DOHH2 (cell line): Measurements from ENCODE around the gene SORBS2.

ENCODE experiments used
- H3F3A ChIP-seq: fragments of 200-600 bp; sonication (generic), shearing (Covaris generic); 2 replicates; pipeline ENCODE4 v1.6.0; 2016; ENCODE audit warnings: antibody characterized with exemption, mild to moderate bottlenecking; ENCODE audit not compliant: control insufficient read depth, insufficient read depth
- H3K27ac ChIP-seq: fragments of 200-600 bp; sonication (generic); 2 replicates; pipeline ENCODE4 v1.5.1; 2014; ENCODE audit warnings: low read depth, mild to moderate bottlenecking, low read length, moderate library complexity
- H3K27me3 ChIP-seq: fragments of 200-600 bp; sonication (generic); 2 replicates; pipeline ENCODE4 v1.6.1; 2014; ENCODE audit warnings: mild to moderate bottlenecking, low read length, mixed read lengths; ENCODE audit not compliant: control insufficient read depth
- H3K36me3 ChIP-seq: fragments of 200-600 bp; sonication (generic); 2 replicates; pipeline ENCODE4 v1.6.1; 2014; ENCODE audit warnings: mild to moderate bottlenecking, low read length, moderate library complexity, mixed read lengths; ENCODE audit not compliant: control insufficient read depth
- H3K4me1 ChIP-seq: fragments of 200-600 bp; sonication (generic); 2 replicates; pipeline ENCODE4 v1.6.1; 2014; ENCODE audit warnings: mild to moderate bottlenecking, low read length, mixed read lengths; ENCODE audit not compliant: control insufficient read depth
- H3K4me2 ChIP-seq: fragments of 200-600 bp; sonication (generic); 2 replicates; pipeline ENCODE4 v1.6.0; 2014; ENCODE audit warnings: mild to moderate bottlenecking, low read length, moderate library complexity
- H3K4me3 ChIP-seq: fragments of 200-600 bp; sonication (generic); 2 replicates; pipeline ENCODE4 v1.5.1; 2014; ENCODE audit warnings: mild to moderate bottlenecking, low read length, mixed read lengths
- H3K79me2 ChIP-seq: fragments of 200-600 bp; sonication (generic); 2 replicates; pipeline ENCODE4 v1.6.1; 2014; ENCODE audit warnings: mild to moderate bottlenecking, low read length, mixed read lengths; ENCODE audit not compliant: control insufficient read depth
- H3K9me2 ChIP-seq: fragments of 200-600 bp; sonication (generic); replicated peaks from 2 replicates; pipeline ENCODE4 v1.6.1; 2014; ENCODE audit warnings: mild to moderate bottlenecking, low read length, mixed read lengths; ENCODE audit not compliant: control insufficient read depth
- H3K9me3 ChIP-seq: fragments of 200-600 bp; sonication (generic); 2 replicates; pipeline ENCODE4 v1.6.1; 2014; ENCODE audit warnings: antibody characterized with exemption, low read length, mixed read lengths; ENCODE audit not compliant: control insufficient read depth, insufficient read depth
- H4K20me1 ChIP-seq: fragments of 200-600 bp; sonication (generic); 2 replicates; pipeline ENCODE4 v1.6.0; 2014; ENCODE audit warnings: low read depth, mild to moderate bottlenecking, antibody characterized with exemption, low read length, moderate library complexity; ENCODE audit not compliant: control insufficient read depth, insufficient read depth
- CTCF ChIP-seq: fragments of 200-600 bp; sonication (generic); IDR thresholded peaks from one replicate; pipeline ENCODE4 v1.5.1; 2014; ENCODE audit warnings: antibody characterized with exemption, mild to moderate bottlenecking, low read depth, low read length; ENCODE audit not compliant: poor library complexity, severe bottlenecking
- EZH2phosphoT487 ChIP-seq: fragments of 200-600 bp; sonication (generic); IDR thresholded peaks from 2 replicates; pipeline ENCODE4 v1.6.1; 2017; ENCODE audit warnings: borderline replicate concordance, mild to moderate bottlenecking, antibody characterized with exemption, low read length, moderate library complexity, mixed read lengths

SORBS2 gene

GRCh38 chr4:185796176-185796575 is 15.8 kb downstream of the SORBS2 start:
- Histone ChIP-seq H3K4me1 (no peaks in the 10 kb centered on the region), H3K4me2 (no peak overlapping the region), H3K9me3 (no peaks in the 10 kb centered on the region), H3K9me2 (no peaks in the 10 kb centered on the region), H4K20me1 (no peaks in the 10 kb centered on the region), H3K27ac (no peak overlapping the region), H3K36me3 (no peaks in the 10 kb centered on the region), H3K27me3 (0 out of 2 replicates have a peak, but pooled peaks cover 2% of the 10 kb centered on the region), H3K79me2 (no peaks in the 10 kb centered on the region), H3F3A (no peaks in the 10 kb centered on the region), H3K4me3 (no peak overlapping the region)
- TF ChIP-seq EZH2phosphoT487 (no peak), CTCF (no peak)

GRCh38 chr4:185794637-185795036 is 17.4 kb downstream of the SORBS2 start:
- Histone ChIP-seq H3K27ac (no peak overlapping the region), H3K79me2 (no peaks in the 10 kb centered on the region), H3F3A (no peaks in the 10 kb centered on the region), H3K9me2 (no peaks in the 10 kb centered on the region), H4K20me1 (no peaks in the 10 kb centered on the region), H3K27me3 (0 out of 2 replicates have a peak, but pooled peaks cover 2% of the 10 kb centered on the region), H3K36me3 (no peaks in the 10 kb centered on the region), H3K4me2 (no peak overlapping the region), H3K9me3 (no peaks in the 10 kb centered on the region), H3K4me3 (no peak overlapping the region), H3K4me1 (no peaks in the 10 kb centered on the region)
- TF ChIP-seq EZH2phosphoT487 = no peak
- TF ChIP-seq CTCF = no peak

GRCh38 chr4:185793716-185794115 is 18.3 kb downstream of the SORBS2 start:
- TF ChIP-seq CTCF = no peak
- no peak for TF ChIP-seq EZH2phosphoT487
- no peaks in the 10 kb centered on the region for H3K9me3 ChIP-seq
- no peak overlapping the region for H3K27ac ChIP-seq
- no peaks in the 10 kb centered on the region for H3K9me2 ChIP-seq
- H3K4me2 ChIP-seq = no peak overlapping the region
- H3F3A ChIP-seq = no peaks in the 10 kb centered on the region
- no peak overlapping the region for H3K4me3 ChIP-seq
- H3K4me1 ChIP-seq = no peaks in the 10 kb centered on the region
- no peaks in the 10 kb centered on the region for H4K20me1 ChIP-seq
- H3K36me3 ChIP-seq = no peaks in the 10 kb centered on the region
- no peaks in the 10 kb centered on the region for H3K79me2 ChIP-seq
- peaks cover 6% of the 10 kb centered on the region for H3K27me3 ChIP-seq

- Histone ChIP-seq H3K4me1 (no peaks in the 10 kb centered on the region), H4K20me1 (no peaks in the 10 kb centered on the region), H3K4me2 (no peak overlapping the region), H3K36me3 (no peaks in the 10 kb centered on the region), H3K27ac (no peak overlapping the region), H3K9me3 (no peaks in the 10 kb centered on the region), H3K79me2 (no peaks in the 10 kb centered on the region), H3K9me2 (no peaks in the 10 kb centered on the region), H3K27me3 (peaks cover 11% of the 10 kb centered on the region), H3F3A (no peaks in the 10 kb centered on the region), H3K4me3 (no peak overlapping the region)
- no peak for TF ChIP-seq CTCF
- TF ChIP-seq EZH2phosphoT487 = no peak
Measured at GRCh38 chr4:185793116-185793485, 18.9 kb downstream of the SORBS2 start.
